K562 (cell line): ENCODE data around the gene NEB. TPM values are rescaled to one million over a fixed set of nuclear protein-coding genes. Genes with fewer than 3 reads are reported as not detected.

ENCODE experiments used
- CAMTA2 ChIP-seq: fragments of 250-450 bp; sonication (Bioruptor Pico); conservative IDR thresholded peaks from 2 replicates; pipeline ENCODE4 v1.5.1; 2022
- ETV6 ChIP-seq, 3 experiments: fragments of 150-350 bp in 1 of 3; sonication (generic) in 1 of 3; formaldehyde crosslinking in 1 of 3; IDR thresholded peaks; 2 replicates each; pipeline versions ENCODE4 v1.6.1 to v1.8.0; 2014 to 2022; ENCODE audit warnings: borderline replicate concordance in 2 of 3, low read depth in 2 of 3, antibody characterized with exemption in 1 of 3, low read length in 1 of 3, mild to moderate bottlenecking in 1 of 3, missing genetic modification reagents in 1 of 3
- GABPB2 ChIP-seq: fragments of 250-450 bp; sonication (Bioruptor Pico); conservative IDR thresholded peaks from 2 replicates; pipeline ENCODE4 v1.5.1; 2021; ENCODE audit warnings: mild to moderate bottlenecking
- GATAD2B ChIP-seq: fragments of 450-650 bp; IDR thresholded peaks from 2 replicates; pipeline ENCODE4 v1.6.1; 2017; ENCODE audit warnings: mild to moderate bottlenecking, borderline replicate concordance
- HNRNPUL1 ChIP-seq: fragments of 200-400 bp; formaldehyde crosslinking; IDR thresholded peaks from 2 replicates; pipeline ENCODE4 v1.6.1; 2017; ENCODE audit warnings: low read length
- JUNB ChIP-seq: fragments of 450-650 bp; formaldehyde crosslinking; conservative IDR thresholded peaks from 2 replicates; pipeline ENCODE4 v1.4.0; 2020; ENCODE audit warnings: mild to moderate bottlenecking
- L3MBTL2 ChIP-seq: fragments of 450-650 bp; IDR thresholded peaks from 2 replicates; pipeline ENCODE4 v1.6.1; 2016; ENCODE audit warnings: mild to moderate bottlenecking, moderate library complexity
- MBD2 ChIP-seq: sonication (generic); IDR thresholded peaks from 2 replicates; pipeline ENCODE4 v1.6.1; 2016; ENCODE audit warnings: low read depth, borderline replicate concordance
- NFYB ChIP-seq: IDR thresholded peaks from 2 replicates; pipeline ENCODE4 v1.6.1; 2011; ENCODE audit warnings: mild to moderate bottlenecking, moderate library complexity; ENCODE audit not compliant: insufficient read length; ENCODE audit errors: extremely low read depth
- RBM14 ChIP-seq: fragments of 200-400 bp; formaldehyde crosslinking; IDR thresholded peaks from 2 replicates; pipeline ENCODE4 v1.6.1; 2018; ENCODE audit warnings: low read depth, mild to moderate bottlenecking, low read length, moderate library complexity, borderline replicate concordance; ENCODE audit not compliant: insufficient read depth
- RFX5 ChIP-seq: IDR thresholded peaks from 2 replicates; pipeline ENCODE4 v1.6.1; 2011; ENCODE audit warnings: low read depth, mild to moderate bottlenecking, improper control_type of control experiment, low read length
- SIN3A ChIP-seq, 2 experiments: fragments of 150-350 bp in 1 of 2; IDR thresholded peaks; 2 replicates each; pipeline ENCODE4 v1.6.1; 2011 to 2016; ENCODE audit warnings: borderline replicate concordance in 2 of 2, low read depth in 2 of 2, low read length in 2 of 2, mild to moderate bottlenecking in 2 of 2, moderate library complexity in 2 of 2; ENCODE audit not compliant: control insufficient read depth in 1 of 2
- SMAD4 ChIP-seq: fragments of 250-450 bp; sonication (Bioruptor Pico); conservative IDR thresholded peaks from 2 replicates; pipeline ENCODE4 v1.8.0; 2021; ENCODE audit warnings: inconsistent platforms, mild to moderate bottlenecking, moderate library complexity
- SMC3 ChIP-seq: conservative IDR thresholded peaks from 2 replicates; pipeline ENCODE4 v1.6.1; 2011; ENCODE audit warnings: low read depth, low read length, improper control_type of control experiment; ENCODE audit not compliant: insufficient read depth
- STAG1 ChIP-seq: sonication (generic); formaldehyde crosslinking; IDR thresholded peaks from 2 replicates; pipeline ENCODE4 v1.5.0; 2020; ENCODE audit warnings: missing genetic modification reagents, borderline replicate concordance
- STAT5A ChIP-seq: IDR thresholded peaks from 2 replicates; pipeline ENCODE4 v1.6.1; 2012; ENCODE audit warnings: low read length, inconsistent platforms, borderline replicate concordance
- TAF1 ChIP-seq: IDR thresholded peaks from 2 replicates; pipeline ENCODE4 v1.6.1; 2011; ENCODE audit warnings: mild to moderate bottlenecking, low read length, moderate library complexity; ENCODE audit not compliant: insufficient read depth, control insufficient read depth, severe bottlenecking; ENCODE audit errors: extremely low read depth
- TCFL5 ChIP-seq: fragments of 250-450 bp; sonication (Bioruptor Pico); conservative IDR thresholded peaks from 2 replicates; pipeline ENCODE4 v1.6.1; 2021; ENCODE audit warnings: mild to moderate bottlenecking, moderate library complexity, matching md5 sums
- TEAD1 ChIP-seq, 2 experiments: fragments of 450-650 bp in 1 of 2; sonication (generic) in 1 of 2; formaldehyde crosslinking; IDR thresholded peaks; 2 replicates each; pipeline versions ENCODE4 v1.4.0 to v1.8.0; 2020 to 2022; ENCODE audit warnings: mild to moderate bottlenecking in 2 of 2, missing genetic modification reagents in 1 of 2
- XRCC5 ChIP-seq: fragments of 200-400 bp; formaldehyde crosslinking; IDR thresholded peaks from 2 replicates; pipeline ENCODE4 v1.6.1; 2017; ENCODE audit warnings: low read depth, mild to moderate bottlenecking, low read length
- ZNF57 ChIP-seq: fragments of 450-650 bp; formaldehyde crosslinking; IDR thresholded peaks from 2 replicates; pipeline ENCODE4 v1.4.0; 2020; ENCODE audit warnings: mild to moderate bottlenecking, moderate library complexity
- polyA plus RNA-seq, 8 experiments: library from polyadenylated mRNA; depleted of rRNA in 4 of 8; stranded (reverse) in 5 of 8; unstranded in 3 of 8; fragments of >200 nt; fragmentation: Nextera tagmentation in 2 of 8; fragmentation: Illumina TruSeq in 1 of 8; extraction: Ambion mirVana in 2 of 8; extraction: Trizol in 1 of 8; gene quantifications; 2 replicates each; pipeline versions ENCODE4 v1.2.1 to v1.2.3, GENCODE V29; 2011 to 2014; ENCODE audit warnings: inconsistent platforms in 1 of 8, missing spikeins in 1 of 8
- total RNA-seq, 7 experiments: library from RNA; depleted of rRNA in 6 of 7; stranded (reverse); fragments of >200 nt in 6 of 7; fragmentation: Illumina TruSeq in 2 of 7; extraction: Trizol in 2 of 7; gene quantifications; 2 replicates each; pipeline versions ENCODE4 v1.2.1 to v1.2.3, GENCODE V29; 2011 to 2021; ENCODE audit warnings: low replicate concordance in 1 of 7
- TF ChIP-seq, protein P1 (sequence below), 2 experiments: fragments of 450-650 bp in 1 of 2; sonication (generic) in 1 of 2; formaldehyde crosslinking; conservative IDR thresholded peaks; 2 replicates each; pipeline versions ENCODE4 v1.4.0 to v1.8.1; 2020 to 2022; ENCODE audit warnings: mild to moderate bottlenecking in 1 of 2, missing genetic modification reagents in 1 of 2
- TF ChIP-seq, protein P2 (sequence below): sonication (generic); formaldehyde crosslinking; IDR thresholded peaks from 2 replicates; pipeline ENCODE4 v1.8.0; 2022; ENCODE audit warnings: mild to moderate bottlenecking, missing genetic modification reagents

NEB gene
- total and polyA plus RNA-seq, 9 of the 15 experiments (the other 6 are each of a cell fraction or from before 2014, with no cell fraction given), result 1.7 to 3.8 (median 2.9) TPM

DNA sequence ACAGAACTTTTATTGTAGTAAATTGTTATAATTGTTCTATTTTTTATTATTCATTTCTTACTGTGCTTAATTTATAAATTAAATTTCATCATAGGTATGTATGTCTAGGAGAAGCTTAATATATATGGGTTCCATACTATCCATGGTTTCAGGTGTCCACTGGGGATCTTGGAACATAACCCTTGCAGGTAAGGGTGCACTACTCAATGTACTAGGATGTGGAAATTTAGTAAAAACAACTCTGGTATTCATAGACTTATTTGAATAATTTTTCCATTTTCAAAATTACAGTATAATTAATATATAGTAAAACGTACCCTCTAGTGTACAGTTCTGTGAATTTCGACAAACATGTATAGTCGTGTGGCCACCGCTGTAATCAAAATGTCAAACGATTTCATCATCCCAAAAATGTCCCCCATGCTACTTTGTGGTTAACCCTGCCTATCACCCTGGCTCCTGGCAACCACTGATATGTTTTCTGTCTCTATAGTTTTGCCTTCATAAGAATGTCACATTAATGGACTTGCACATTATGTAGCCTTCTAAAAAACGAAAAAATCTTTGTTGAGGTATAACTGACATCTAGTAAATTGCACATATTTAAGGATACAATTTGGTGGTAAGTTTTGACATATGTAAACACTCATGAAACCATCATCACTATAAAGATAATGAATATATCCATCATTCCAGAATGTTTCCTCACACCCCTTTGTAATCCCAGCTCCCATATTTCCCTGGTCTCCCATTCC, 48.3 kb upstream of the NEB start (continued):
- TF ChIP-seq JUNB (CRISPR knock-in tag), result no peak
- TF ChIP-seq, protein P1, sequence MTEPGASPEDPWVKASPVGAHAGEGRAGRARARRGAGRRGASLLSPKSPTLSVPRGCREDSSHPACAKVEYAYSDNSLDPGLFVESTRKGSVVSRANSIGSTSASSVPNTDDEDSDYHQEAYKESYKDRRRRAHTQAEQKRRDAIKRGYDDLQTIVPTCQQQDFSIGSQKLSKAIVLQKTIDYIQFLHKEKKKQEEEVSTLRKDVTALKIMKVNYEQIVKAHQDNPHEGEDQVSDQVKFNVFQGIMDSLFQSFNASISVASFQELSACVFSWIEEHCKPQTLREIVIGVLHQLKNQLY (CRISPR knock-in tag; conservative IDR thresholded peaks at IDR 0.05), result no peak
- no peak for TF ChIP-seq HNRNPUL1
- TF ChIP-seq GATAD2B, result peak; percentile 29; the same call in 1 of the 2 replicates
- TF ChIP-seq GABPB2 (CRISPR knock-in tag), result no peak
- no peak for TF ChIP-seq RFX5
- TF ChIP-seq STAT5A, result peak; percentile 93
- TF ChIP-seq, protein P2, sequence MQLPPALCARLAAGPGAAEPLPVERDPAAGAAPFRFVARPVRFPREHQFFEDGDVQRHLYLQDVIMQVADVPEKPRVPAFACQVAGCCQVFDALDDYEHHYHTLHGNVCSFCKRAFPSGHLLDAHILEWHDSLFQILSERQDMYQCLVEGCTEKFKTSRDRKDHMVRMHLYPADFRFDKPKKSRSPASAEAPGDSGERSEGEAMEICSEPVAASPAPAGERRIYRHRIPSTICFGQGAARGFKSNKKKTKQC (CRISPR knock-in tag), result no peak
- no peak; the same call in 1 of the 2 replicates for TF ChIP-seq TCFL5 (CRISPR knock-in tag)
- TF ChIP-seq TAF1, result no peak
- 0 out of 2 replicates have a peak, but pooled peaks have one; percentile 3 for TF ChIP-seq SMC3
- no peak for TF ChIP-seq RBM14
- no peak for TF ChIP-seq XRCC5
- peak; percentile 51 for TF ChIP-seq L3MBTL2
- peak; percentile 71 for TF ChIP-seq MBD2
- no peak for TF ChIP-seq STAG1
- TF ChIP-seq SMAD4 (CRISPR knock-in tag), result peak; percentile 79
- TF ChIP-seq CAMTA2 (CRISPR knock-in tag), result no peak
- no peak for TF ChIP-seq ZNF57 (CRISPR knock-in tag)
- TF ChIP-seq TEAD1 (CRISPR knock-in tag; IDR thresholded peaks at IDR 0.05), result peak; percentile 87 to 88; a peak in 3 of 4 replicates
- TF ChIP-seq ETV6 (IDR thresholded peaks at IDR 0.05; ENCODE audit: borderline replicate concordance in 1 of 2, low read depth in 2 of 2, low read length in 1 of 2), result no peak
- no peak for TF ChIP-seq ETV6 (CRISPR knock-in tag; IDR thresholded peaks at IDR 0.05; ENCODE audit: borderline replicate concordance)
- TF ChIP-seq NFYB, result no peak
- no peak for TF ChIP-seq SIN3A (IDR thresholded peaks at IDR 0.05; ENCODE audit: borderline replicate concordance in 2 of 2, control insufficient read depth in 1 of 2, low read depth in 2 of 2, low read length in 2 of 2)
